ENCODE data around the gene OR2A12.

Gene OR2A12

DNA sequence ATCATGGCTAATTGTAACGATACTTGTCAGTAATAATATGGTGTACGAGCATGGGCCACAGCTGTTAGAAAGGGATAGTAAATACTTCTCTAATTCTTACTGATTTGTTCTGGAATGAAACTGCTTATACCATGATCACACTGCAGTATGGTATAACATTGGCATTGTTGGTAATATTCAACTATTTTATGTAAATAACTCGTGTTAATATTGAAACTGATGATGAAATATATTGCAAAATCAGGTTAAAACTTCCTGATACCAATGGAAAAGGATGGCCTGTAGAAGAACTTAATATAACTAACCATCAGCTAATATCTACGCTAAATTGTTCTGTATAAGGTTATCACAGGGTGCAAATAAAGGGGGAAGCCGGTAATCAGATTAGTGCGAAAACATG lies 47.2 kb downstream of the OR2A12 start:
- H3K9me3 ChIP-seq: no peaks in the 10 kb centered on the region
- no peak overlapping the region for H3K4me3 ChIP-seq
- no peak for DNase-seq (ENCODE audit: low spot score in 2 of 2)
- no peaks in the 10 kb centered on the region for H3K27me3 ChIP-seq (ENCODE audit: low read depth)
- in situ Hi-C loops (cut with MboI; ENCODE audit: low sequenced_read_pairs): no loop called here
- H3K4me1 ChIP-seq: no peaks in the 10 kb centered on the region
- H3K36me3 ChIP-seq (replicated peaks): no peaks in the 10 kb centered on the region

DNA sequence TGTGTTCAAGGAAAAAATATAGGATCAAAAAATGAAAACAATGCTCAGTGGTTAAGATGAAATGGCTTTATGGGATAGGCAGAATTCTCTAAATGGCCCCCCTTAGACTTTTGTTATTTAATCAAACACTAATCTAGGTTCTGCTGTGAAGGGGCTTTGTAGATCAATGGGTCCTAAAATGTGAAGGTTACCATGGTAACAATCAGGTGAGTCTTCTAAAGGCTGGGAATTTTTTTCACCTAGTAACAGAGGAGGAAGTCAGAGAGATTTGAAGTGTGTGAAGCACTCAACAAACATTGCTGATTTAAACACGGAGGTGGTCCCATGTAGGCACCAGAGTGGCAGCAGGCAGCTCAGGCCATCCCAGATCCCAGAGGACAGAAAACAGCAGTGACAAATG lies 48.0 kb downstream of the OR2A12 start:
- H3K36me3 ChIP-seq (replicated peaks): no peaks in the 10 kb centered on the region
- no peaks in the 10 kb centered on the region for H3K9me3 ChIP-seq
- H3K4me1 ChIP-seq: no peaks in the 10 kb centered on the region
- in situ Hi-C loops (cut with MboI; ENCODE audit: low sequenced_read_pairs): no loop called here
- H3K4me3 ChIP-seq: no peak overlapping the region
- H3K27me3 ChIP-seq (ENCODE audit: low read depth): no peaks in the 10 kb centered on the region
- DNase-seq (ENCODE audit: low spot score in 2 of 2): no peak

DNA sequence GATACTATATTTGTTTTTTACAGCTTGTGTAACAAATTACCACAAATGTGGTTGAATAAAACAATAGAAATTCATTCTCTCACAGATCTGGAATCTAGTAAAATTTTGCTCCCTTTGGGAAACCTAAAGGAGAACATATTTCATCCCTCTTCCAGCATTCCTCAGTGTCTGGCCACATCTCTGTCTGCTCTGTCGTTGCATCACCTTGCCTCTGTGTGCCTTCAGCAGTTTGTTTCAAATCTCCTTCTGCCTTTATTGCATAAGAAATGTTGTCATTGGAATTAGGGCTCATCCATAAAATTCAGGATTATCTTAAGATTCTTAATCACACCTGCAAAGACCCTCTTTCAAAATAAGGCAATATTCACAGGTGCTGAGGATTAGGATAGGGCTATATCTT lies 51.4 kb downstream of the OR2A12 start:
- no peaks in the 10 kb centered on the region for H3K27me3 ChIP-seq (ENCODE audit: low read depth)
- no peak overlapping the region for H3K4me3 ChIP-seq
- H3K4me1 ChIP-seq: no peaks in the 10 kb centered on the region
- H3K36me3 ChIP-seq (replicated peaks): no peaks in the 10 kb centered on the region
- no peak for DNase-seq (ENCODE audit: low spot score in 2 of 2)
- no peaks in the 10 kb centered on the region for H3K9me3 ChIP-seq
- in situ Hi-C loops (cut with MboI; ENCODE audit: low sequenced_read_pairs): no loop called here

DNA sequence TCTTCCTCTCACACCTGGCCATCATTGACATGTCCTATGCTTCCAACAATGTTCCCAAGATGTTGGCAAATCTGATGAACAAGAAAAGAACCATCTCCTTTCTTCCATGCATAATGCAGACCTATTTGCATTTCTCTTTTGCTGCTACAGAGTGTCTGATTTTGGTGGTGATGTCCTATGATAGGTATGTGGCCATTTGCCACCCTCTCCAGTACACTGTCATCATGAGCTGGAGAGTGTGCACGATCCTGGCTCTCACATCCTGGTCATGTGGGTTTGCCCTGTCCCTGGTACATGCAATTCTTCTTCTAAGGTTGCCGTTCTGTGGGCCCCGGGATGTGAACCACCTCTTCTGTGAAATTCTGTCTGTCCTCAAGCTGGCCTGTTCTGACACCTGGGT lies 56.1 kb downstream of the OR2A12 start:
- no peak overlapping the region for H3K4me3 ChIP-seq
- no peaks in the 10 kb centered on the region for H3K9me3 ChIP-seq
- no peaks in the 10 kb centered on the region for H3K27me3 ChIP-seq (ENCODE audit: low read depth)
- DNase-seq (ENCODE audit: low spot score in 2 of 2): no peak
- no peaks in the 10 kb centered on the region for H3K36me3 ChIP-seq (replicated peaks)
- in situ Hi-C loops (cut with MboI; ENCODE audit: low sequenced_read_pairs): no loop called here
- no peaks in the 10 kb centered on the region for H3K4me1 ChIP-seq

DNA sequence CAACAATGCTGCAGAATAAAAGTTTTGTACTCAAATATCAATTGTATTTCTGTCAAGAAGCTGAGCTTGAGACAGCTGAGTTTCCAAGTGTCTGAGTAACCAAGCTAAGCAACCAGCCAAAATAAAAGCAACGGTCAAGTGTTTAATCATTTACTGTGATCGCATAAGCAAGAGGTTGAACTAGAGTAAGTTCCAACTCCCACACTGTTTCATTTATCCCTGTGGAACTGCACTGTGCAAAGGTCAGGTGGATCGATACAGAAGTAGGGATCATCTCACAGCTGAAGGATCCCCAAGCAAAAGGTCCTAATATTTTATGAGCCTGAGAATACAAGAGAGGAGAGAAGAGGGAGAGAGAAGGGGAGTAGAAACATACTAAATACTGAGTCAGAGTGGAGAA lies 58.3 kb downstream of the OR2A12 start:
- Histone ChIP-seq H3K36me3 (replicated peaks) (no peaks in the 10 kb centered on the region), H3K4me3 (no peak overlapping the region), H3K9me3 (no peaks in the 10 kb centered on the region), H3K27me3 (ENCODE audit: low read depth) (no peaks in the 10 kb centered on the region), H3K4me1 (no peaks in the 10 kb centered on the region)
- in situ Hi-C loops (cut with MboI; ENCODE audit: low sequenced_read_pairs): no loop called here
- no peak for DNase-seq (ENCODE audit: low spot score in 2 of 2)

DNA sequence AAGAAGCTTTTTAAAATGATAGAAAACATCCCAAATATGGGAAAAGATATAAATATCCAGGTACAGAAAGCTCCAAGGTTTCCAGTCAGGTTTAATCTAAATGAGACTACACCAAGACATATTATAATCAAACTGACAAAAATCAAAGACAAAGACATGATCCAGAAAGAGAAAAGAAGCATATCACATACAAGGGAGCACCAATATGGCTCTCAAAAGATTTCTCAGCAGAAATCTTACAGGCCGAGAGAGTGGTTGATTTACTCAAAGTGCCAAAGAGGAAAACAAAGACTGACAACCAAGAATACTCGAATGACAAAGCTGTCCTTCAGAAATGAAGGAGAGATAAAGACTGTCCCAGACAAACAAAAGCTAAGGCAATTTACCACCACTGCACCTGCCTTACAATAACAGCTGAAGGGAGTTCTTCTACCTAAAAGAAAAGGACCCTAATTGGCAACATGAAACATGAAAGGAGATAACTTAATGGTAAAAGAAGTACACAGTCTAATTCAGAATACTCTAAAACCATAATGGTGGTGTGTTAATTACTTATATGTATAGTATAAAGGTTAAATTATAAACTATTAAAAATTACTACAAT lies 62.2 kb downstream of the OR2A12 start:
- no peaks in the 10 kb centered on the region for H3K27me3 ChIP-seq (ENCODE audit: low read depth)
- in situ Hi-C loops (cut with MboI; ENCODE audit: low sequenced_read_pairs): no loop called here
- no peaks in the 10 kb centered on the region for H3K9me3 ChIP-seq
- no peak for DNase-seq (ENCODE audit: low spot score in 2 of 2)
- no peaks in the 10 kb centered on the region for H3K4me1 ChIP-seq
- H3K4me3 ChIP-seq: no peak overlapping the region
- H3K36me3 ChIP-seq (replicated peaks): no peaks in the 10 kb centered on the region

Measured in HAP-1 (cell line).